Activated B cell treated with CpG ODN at 0.5 μM for 24 hours (primary cell): Measurements from ENCODE around the gene EXT2. TPM values are rescaled to one million over a fixed set of nuclear protein-coding genes. Genes with fewer than 3 reads are reported as not detected.

Source experiments
- ATAC-seq: fragments of 200-7000 bp; cut with Tn5 transposase; one replicate; pipeline ENCODE4 v1.10.0; 2021; ENCODE audit warnings: low read depth, mild to moderate bottlenecking, moderate library complexity
- CTCF ChIA-PET: fragments of 350-600 bp; sonication (Branson Sonifier 250); formaldehyde crosslinking; loops from one replicate; lab custom pipeline; 2021; ENCODE audit warnings: antibody characterized with exemption; lab: Charles Lee
- POLR2A ChIA-PET: fragments of 350-600 bp; sonication (Branson Sonifier 250); formaldehyde crosslinking; loops from one replicate; lab custom pipeline; 2021; ENCODE audit warnings: antibody characterized with exemption; lab: Charles Lee
- DNase-seq: peaks from one replicate; pipeline ENCODE4 v3.0.0; 2022
- H3K27ac Mint-ChIP-seq: one replicate; pipeline ENCODE4 v1.8.0; 2020; ENCODE audit warnings: mixed read lengths
- H3K27me3 Mint-ChIP-seq: one replicate; pipeline ENCODE4 v1.8.0; 2021; ENCODE audit warnings: mixed read lengths
- H3K36me3 Mint-ChIP-seq: one replicate; pipeline ENCODE4 v1.8.0; 2021; ENCODE audit warnings: low read depth, mixed read lengths
- H3K4me1 Mint-ChIP-seq: one replicate; pipeline ENCODE4 v1.8.0; 2021; ENCODE audit warnings: mixed read lengths
- H3K4me3 Mint-ChIP-seq: one replicate; pipeline ENCODE4 v1.8.0; 2020; ENCODE audit warnings: mild to moderate bottlenecking, mixed read lengths
- H3K9me3 Mint-ChIP-seq: one replicate; pipeline ENCODE4 v1.8.0; 2020; ENCODE audit warnings: mixed read lengths
- intact Hi-C: fragments of 100-400 bp; cut with micrococcal nuclease; formaldehyde crosslinking; loops from one replicate; pipeline ENCODE4 v1.15.1; 2024
- total RNA-seq: library from RNA; stranded (reverse); gene quantifications from 2 replicates; pipeline ENCODE4 v1.2.3, GENCODE V29; 2022
- TF ChIP-seq, protein P1 (sequence below): fragments of 200-600 bp; IDR thresholded peaks from one replicate; pipeline ENCODE4 v1.8.0; 2022; ENCODE audit warnings: antibody characterized with exemption, mild to moderate bottlenecking

The EXT2 gene
- 21.9 and 22.1 TPM in 2 replicates for total RNA-seq

DNA sequence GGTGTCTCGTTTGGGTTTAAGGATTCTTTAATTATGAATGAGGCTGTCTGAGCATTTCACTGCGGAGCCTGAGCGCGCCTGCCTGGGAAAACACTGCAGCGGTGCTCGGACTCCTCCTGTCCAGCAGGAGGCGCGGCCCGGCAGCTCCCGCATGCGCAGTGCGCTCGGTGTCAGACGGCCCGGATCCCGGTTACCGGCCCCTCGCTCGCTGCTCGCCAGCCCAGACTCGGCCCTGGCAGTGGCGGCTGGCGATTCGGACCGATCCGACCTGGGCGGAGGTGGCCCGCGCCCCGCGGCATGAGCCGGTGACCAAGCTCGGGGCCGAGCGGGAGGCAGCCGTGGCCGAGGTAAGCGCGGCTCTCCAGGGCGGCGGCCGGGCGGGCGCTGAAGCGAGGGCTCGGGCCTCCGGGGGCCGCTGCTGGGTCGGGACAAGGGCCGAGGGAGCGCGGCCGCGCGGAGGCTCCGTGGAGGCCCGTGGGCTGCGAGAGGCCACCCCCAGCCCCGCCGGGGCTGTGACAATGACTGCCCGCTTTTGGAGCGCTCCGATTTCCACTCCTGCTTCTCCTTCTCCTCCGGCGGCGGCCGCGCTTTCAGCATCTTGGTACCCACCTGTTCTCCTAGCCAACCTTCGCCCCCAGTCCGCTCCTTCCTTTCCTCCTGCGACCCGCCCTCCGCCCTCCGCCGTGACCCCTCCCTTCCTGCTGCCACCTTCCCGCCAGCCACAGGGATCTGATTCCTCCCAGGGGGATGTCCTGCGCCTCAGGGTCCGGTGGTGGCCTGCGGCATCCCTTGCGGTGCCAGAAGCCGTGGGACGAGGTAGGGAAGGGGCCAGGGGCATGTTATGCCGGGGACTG, at the start of gene EXT2:
Gene EXT2 (plus strand): TSS at position 173 of the 854 bp plus-strand sequence. CDS start 12,035 bp downstream, outside the sequence.
- intact Hi-C loops, result loop anchor here (1.0 to 10.0 kb wide), 7 partner anchors 15 to 1009 kb away; partner anchors contain the start of genes ACCS, ALKBH3 and HSD17B12
- H3K27ac Mint-ChIP-seq, result no peak within 1 kb of the TSS
- H3K27me3 Mint-ChIP-seq, result no peaks in the 10 kb centered on the region
- no peaks in the 10 kb centered on the region for H3K9me3 Mint-ChIP-seq
- DNase-seq (peak; percentile 85), ATAC-seq (peak; percentile 94)
- peak within 1 kb of the TSS; percentile 87 for H3K4me3 Mint-ChIP-seq
- TF ChIP-seq, protein P1, sequence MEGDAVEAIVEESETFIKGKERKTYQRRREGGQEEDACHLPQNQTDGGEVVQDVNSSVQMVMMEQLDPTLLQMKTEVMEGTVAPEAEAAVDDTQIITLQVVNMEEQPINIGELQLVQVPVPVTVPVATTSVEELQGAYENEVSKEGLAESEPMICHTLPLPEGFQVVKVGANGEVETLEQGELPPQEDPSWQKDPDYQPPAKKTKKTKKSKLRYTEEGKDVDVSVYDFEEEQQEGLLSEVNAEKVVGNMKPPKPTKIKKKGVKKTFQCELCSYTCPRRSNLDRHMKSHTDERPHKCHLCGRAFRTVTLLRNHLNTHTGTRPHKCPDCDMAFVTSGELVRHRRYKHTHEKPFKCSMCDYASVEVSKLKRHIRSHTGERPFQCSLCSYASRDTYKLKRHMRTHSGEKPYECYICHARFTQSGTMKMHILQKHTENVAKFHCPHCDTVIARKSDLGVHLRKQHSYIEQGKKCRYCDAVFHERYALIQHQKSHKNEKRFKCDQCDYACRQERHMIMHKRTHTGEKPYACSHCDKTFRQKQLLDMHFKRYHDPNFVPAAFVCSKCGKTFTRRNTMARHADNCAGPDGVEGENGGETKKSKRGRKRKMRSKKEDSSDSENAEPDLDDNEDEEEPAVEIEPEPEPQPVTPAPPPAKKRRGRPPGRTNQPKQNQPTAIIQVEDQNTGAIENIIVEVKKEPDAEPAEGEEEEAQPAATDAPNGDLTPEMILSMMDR, result no peak
- POLR2A ChIA-PET, result interaction anchor here (0.9 to 1.1 kb wide), 2 partner anchors 9 to 14 kb away, joined by 3 read pairs; no protein-coding TSS in a partner anchor
- peaks cover 4% of the 10 kb centered on the region for H3K36me3 Mint-ChIP-seq
- CTCF ChIA-PET, result interaction anchor here (0.7 to 3.4 kb wide), 6 partner anchors 9 to 436 kb away, joined by 3 to 38 read pairs (median 4); partner anchors contain the start of gene ACCS
- peaks cover 24% of the 10 kb centered on the region for H3K4me1 Mint-ChIP-seq

DNA sequence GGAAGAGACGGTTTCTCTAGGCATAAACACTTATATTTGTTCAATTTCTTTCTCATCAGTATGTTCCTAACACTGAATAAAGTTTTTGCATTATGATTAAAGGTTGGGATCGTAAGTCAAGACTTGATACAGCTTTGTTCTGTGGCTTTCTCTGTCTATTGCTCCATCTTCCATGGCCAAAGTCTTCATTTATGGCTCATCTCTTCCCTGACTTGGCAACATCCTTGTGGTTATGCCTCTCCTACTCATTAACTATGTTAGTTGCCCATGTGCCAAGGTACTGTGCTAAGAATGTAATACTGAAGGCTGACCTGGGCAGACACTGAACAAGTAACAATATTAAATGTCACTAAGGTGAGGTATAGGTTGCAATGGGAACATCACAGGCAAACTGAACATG, 49.3 kb upstream of the EXT2 start:
- POLR2A ChIA-PET, result interaction anchor here (0.5 kb wide), 1 partner anchor 10 kb away, joined by 10 read pairs; no protein-coding TSS in a partner anchor
- intact Hi-C loops, result no loop called here
- peaks cover 4% of the 10 kb centered on the region for H3K9me3 Mint-ChIP-seq
- no peaks in the 10 kb centered on the region for H3K36me3 Mint-ChIP-seq
- no peak overlapping the region for H3K4me3 Mint-ChIP-seq
- TF ChIP-seq, protein P1, result no peak
- CTCF ChIA-PET, result no interaction called here
- no peak for ATAC-seq
- DNase-seq, result no peak
- H3K27ac Mint-ChIP-seq, result no peak overlapping the region
- H3K4me1 Mint-ChIP-seq, result no peaks in the 10 kb centered on the region
- peaks cover 15% of the 10 kb centered on the region for H3K27me3 Mint-ChIP-seq

DNA sequence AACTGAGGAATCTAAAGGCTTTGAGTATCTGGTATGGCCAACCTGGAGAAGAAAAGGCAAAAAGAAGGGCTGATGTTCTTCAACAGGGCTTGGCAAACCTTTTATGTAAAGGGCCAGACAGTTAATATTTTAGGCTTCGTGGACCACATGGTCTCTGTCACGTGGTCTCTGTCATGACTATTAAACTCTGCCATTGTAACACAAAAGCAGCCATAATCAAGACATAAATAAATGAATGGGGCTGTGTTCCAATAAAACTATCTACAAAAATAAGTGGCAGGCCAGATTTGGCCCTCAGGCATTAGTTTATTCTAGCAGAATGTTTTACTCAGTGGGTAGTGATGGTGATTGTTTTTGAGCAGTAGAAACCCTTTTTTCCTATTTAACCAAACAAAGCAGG, 48.2 kb upstream of the EXT2 start:
- CTCF ChIA-PET, result no interaction called here
- H3K36me3 Mint-ChIP-seq, result no peaks in the 10 kb centered on the region
- ATAC-seq, result no peak

DNA sequence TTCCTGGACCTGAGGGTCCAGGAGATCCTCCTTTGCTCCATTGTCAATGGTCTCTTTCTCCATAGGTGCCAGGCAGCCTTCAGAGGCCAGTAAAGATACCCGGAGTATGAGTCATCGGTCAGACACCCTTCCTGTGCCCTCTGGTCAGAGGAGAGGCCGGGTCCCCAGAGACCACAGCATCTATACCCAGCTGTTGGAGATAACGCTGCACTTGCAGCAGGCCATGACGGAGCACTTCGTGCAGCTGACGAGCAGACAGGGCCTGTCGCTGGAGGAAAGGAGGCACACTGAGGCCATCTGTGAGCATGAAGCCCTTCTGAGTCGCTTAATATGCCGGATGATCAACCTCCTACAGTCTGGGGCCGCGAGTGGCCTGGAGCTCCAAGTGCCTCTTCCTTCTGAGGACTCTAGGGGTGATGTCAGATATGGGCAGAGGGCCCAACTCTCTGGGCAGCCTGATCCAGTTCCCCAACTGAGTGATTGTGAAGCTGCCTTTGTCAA, 47.5 kb upstream of the EXT2 start, which contains the start of gene ACCSL:
Gene ACCSL (plus strand): TSS at position 51 of the 501 bp plus-strand sequence. CDS start 56 bp downstream, at position 107.
- ChIA-PET POLR2A (no interaction called here), CTCF (no interaction called here)
- ATAC-seq, result no peak
- H3K4me1 Mint-ChIP-seq, result no peaks in the 10 kb centered on the region
- intact Hi-C loops, result no loop called here
- no peak within 1 kb of the TSS for H3K4me3 Mint-ChIP-seq
- H3K27ac Mint-ChIP-seq, result no peak within 1 kb of the TSS
- no peak for DNase-seq
- TF ChIP-seq, protein P1, result no peak
- H3K36me3 Mint-ChIP-seq, result no peaks in the 10 kb centered on the region
- H3K27me3 Mint-ChIP-seq, result peaks cover 15% of the 10 kb centered on the region
- no peaks in the 10 kb centered on the region for H3K9me3 Mint-ChIP-seq

More for the DNA sequence above, 48.2 kb upstream of the EXT2 start:
- Mint-ChIP-seq H3K27ac (no peak overlapping the region), H3K9me3 (no peaks in the 10 kb centered on the region), H3K27me3 (peaks cover 15% of the 10 kb centered on the region), H3K4me3 (no peak overlapping the region), H3K4me1 (no peaks in the 10 kb centered on the region)
- POLR2A ChIA-PET, result no interaction called here
- no peak for DNase-seq
- intact Hi-C loops, result no loop called here
- TF ChIP-seq, protein P1, result no peak

DNA sequence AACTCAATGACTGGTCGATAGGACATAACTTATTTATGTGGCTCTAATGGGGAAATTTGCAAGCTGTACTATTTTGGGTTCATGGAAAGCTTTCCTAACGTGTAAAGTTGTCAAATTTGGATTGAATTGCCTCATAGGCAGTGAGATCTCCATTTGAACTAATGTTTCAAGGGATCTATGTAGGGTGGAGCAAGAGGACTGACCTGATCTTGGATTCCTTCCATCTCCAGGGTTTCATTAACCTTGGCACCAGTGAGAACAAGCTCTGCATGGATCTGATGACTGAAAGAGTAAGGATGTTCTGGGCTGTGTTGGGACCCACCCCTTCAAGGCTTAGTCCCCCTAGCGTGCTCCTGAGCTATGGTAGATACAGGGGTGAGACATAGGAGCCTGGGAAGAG, 45.6 kb upstream of the EXT2 start:
- no peaks in the 10 kb centered on the region for H3K9me3 Mint-ChIP-seq
- peaks cover 13% of the 10 kb centered on the region for H3K27me3 Mint-ChIP-seq
- no peak overlapping the region for H3K27ac Mint-ChIP-seq
- intact Hi-C loops, result no loop called here
- TF ChIP-seq, protein P1, result no peak
- no peaks in the 10 kb centered on the region for H3K36me3 Mint-ChIP-seq
- ChIA-PET POLR2A (no interaction called here), CTCF (no interaction called here)
- no peak overlapping the region for H3K4me3 Mint-ChIP-seq
- ATAC-seq (no peak), DNase-seq (no peak)
- no peaks in the 10 kb centered on the region for H3K4me1 Mint-ChIP-seq
